HG02970 (cell line): ENCODE results near the gene NASP.

ENCODE experiments used
- ATAC-seq: cut with Tn5 transposase; IDR thresholded peaks from one replicate; pipeline ENCODE4 v1.9.1; 2021; ENCODE audit warnings: mild to moderate bottlenecking, moderate library complexity, moderate number of reproducible peaks; ENCODE audit not compliant: unreplicated experiment, low FRiP score

NASP gene

GRCh38 chr1:45583666-45584350, at the start of gene NASP:
TSS of gene NASP (plus strand) at chr1:45584041. CDS start at chr1:45584147, 106 bp downstream.
- peak; percentile 52 for ATAC-seq

DNA sequence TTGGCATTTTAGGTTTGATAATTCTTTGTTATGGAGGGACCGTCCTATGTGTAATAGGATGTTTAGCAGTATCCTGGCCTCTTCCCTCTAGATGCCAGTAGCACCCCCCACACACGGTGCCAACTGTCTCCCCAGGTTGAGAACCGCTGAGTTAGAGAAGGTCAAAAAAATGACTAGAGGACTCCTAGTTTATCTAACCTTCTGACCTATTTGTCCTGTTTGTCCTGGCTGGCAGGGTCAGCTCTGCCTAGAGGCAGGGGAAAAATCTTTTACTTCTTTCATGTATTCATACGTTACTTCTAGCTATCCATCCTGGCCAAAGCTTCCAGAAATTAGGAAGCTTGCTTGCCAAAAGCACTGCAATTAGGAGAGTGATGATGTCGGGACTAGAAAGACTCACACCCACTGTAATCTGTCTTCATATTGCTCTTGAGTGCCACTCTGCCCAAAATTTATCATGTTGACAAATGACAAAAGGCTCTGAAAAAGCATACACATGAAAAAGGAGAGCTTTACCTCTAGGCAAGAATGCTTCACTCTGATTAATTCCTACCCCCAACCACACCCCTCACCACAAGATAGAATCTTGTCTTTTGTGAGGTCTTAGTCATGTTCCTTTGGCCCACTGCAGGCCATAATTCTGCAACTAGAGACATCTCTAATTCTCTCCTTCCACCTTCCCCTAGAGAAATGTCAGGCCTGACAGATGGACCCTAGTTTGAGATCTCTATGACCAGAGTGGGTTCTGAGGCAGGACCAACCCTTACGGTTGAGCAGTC, 47.7 kb upstream of the NASP start:
- no peak for ATAC-seq

- no peak for ATAC-seq
Observed at GRCh38 chr1:45536886-45537285, 47.0 kb upstream of the NASP start.

DNA sequence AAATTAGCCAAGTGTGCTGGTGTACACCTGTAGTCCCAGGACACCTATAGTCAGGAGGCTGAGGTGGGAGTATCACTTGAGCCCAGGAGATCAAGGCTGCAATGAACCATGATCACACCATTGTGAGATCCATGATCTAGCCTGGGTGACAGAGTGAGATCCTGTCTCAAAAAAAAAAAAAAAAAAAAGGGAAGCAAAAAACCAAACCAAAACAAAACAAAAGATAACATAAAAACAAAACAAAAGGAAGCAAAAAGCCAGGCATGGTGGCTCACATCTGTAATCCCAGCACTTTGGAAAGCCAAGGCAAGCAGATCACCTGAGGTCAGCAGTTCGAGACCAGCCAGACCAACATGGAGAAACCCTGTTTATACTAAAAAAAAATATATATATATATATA, 42.6 kb upstream of the NASP start:
- no peak for ATAC-seq

GRCh38 chr1:45542591-45542990, 41.2 kb upstream of the NASP start:
- no peak for ATAC-seq

DNA sequence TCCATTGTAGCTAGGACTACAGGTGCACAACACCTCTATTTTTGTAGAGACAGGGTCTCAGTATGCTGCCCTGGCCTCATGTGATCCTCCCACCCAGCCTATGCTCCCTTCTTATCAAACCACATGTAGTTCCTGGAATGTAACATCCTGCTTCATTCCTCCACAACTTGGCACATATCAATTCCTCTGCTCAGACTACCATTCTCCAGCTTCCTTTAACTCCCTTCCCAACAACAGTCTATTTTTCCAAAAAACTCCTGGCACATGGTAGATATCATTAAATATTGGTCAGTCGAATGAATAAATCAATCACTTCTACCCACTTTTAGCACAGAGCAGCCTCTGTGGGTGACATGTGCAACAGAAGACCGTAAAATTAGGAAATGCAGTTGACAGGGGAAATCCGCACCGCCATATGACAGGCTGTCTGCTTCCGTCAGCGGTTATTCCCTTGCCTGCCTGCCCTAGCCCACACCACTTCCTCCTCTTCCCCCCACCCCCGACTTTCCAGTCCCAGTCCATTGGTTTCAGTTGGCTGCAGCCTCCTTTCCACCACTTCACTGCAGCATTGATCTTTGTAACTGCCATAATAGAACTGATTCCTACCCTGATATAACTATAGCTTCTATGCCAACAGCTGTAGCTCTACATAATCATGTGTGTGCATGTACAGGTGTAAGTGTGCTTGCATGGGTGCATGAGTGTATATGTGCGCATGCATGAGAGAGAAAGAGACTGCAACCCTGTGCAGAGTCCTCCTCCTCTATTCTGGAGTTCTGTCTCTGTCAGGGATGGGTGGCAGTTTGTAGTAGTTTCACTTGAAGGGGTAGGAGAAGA, 40.0 kb upstream of the NASP start:
- no peak for ATAC-seq

- ATAC-seq, result no peak
Observed at GRCh38 chr1:45544530-45544929, 39.3 kb upstream of the NASP start.

DNA sequence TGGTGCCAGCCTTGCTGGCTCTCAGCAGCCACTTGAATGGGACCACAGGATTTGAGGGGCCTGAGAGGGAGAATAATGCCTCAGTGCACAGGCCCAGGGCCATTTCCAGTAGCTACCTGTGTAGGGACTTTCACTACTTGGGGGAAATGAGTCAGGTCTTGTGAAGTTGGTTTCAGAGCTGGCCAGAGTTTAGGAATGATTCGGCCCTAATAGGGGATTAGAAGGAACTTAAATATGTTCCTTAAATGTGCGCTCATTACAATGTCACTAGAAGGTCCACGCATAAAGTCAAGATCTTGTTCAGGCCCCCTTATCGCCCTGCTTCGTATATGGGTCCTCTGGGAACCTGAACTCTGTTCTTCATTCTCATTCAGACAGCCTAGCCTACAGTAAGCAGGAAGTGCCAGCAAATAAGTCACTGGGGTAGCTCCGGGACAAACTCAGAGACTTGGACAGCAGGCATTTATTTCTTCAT, 38.8 kb upstream of the NASP start:
- ATAC-seq, result no peak

GRCh38 chr1:45545553-45546310, 38.1 kb upstream of the NASP start:
- ATAC-seq, result no peak

- peak; percentile 76 for ATAC-seq
Observed at GRCh38 chr1:45550401-45551351, 33.2 kb upstream of the NASP start, which contains the start of gene AKR1A1. TSS of gene AKR1A1 (plus strand) at chr1:45550826. CDS start at chr1:45561795, 10,969 bp downstream.

GRCh38 chr1:45551684-45552083, 32.2 kb upstream of the NASP start:
- no peak for ATAC-seq

DNA sequence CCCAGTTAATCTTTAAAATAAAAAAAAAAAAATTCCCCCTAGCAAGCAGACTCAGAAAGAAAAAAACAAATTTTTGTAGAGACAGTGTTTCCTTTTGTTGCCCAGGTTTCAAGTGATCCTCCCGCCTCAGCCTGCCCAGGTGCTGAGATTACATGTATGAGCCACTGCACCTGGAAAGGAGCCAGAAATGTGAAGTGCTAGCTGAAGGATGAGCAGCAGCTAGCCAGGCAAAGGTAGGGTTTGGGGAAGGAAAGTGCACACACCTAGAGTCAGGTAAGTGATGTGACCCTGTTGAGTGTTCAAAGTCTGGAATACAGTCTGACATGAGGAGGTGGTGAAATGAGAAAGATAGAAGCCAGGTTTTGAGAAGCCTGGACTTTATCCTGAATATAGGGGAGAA, 31.5 kb upstream of the NASP start:
- ATAC-seq, result no peak

DNA sequence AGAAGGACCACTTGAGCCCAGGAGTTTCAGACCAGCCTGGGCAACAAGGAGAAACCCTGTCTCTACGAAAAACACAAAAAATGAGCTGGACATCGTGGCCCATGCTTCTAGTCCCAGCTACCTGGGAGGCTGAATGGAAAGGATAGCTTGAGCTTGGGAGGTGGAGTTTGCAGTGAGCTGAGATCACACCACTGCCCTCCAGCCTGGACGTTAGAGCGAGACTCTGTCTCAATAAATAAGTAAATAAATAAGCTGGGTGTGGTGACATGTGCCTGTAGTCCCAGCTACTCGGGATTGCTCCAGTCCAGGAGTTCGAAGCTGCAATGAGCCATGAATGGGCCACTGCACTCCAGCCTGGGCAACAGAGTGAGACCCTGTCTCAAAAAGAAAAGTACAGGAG, 29.6 kb upstream of the NASP start:
- no peak for ATAC-seq

DNA sequence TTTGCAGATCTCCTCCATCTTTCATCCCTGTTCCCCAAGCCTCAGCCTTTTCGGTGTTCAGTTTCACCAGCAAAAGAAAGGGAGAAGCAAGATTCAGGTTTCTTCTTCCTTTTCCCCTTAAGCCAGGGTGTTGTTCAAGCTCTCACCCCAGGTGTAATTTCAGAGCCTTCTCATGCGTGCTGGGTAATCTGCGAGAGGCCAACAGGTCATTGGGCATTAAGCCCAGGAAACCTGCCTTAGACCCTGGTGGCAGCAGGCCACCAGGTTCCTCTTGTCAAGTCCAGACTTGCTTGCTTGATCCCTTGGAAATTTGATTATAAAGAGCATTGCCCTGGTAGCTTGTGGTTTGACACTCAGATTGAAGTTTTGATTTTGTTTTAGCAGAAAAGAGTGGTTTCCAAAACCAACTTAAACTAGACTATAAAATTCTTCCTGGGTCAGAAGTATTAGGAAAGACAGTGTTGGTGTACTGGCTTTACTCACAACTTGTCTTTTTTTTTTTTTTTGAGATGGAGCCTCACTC, 26.4 kb upstream of the NASP start:
- ATAC-seq, result no peak

DNA sequence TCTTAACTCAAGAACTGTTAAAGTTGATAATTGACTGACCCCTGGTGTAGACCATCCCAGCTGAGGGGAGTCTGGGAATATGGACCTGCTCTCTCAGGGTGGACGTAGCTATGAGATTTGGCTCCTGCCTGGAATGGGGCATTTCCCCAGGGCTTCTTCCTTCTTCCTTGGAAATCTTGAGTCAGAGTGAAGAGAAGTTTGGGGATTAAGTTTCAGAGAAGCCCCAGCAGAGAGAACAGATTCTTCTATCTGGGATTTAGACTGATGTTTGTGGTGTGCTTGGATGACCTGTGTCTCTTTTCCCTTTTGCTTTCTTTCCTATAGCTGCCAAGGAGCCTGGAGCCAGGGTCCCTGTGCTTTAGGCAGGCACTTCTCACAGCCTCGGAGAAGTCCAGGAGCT, 20.0 kb upstream of the NASP start:
- no peak for ATAC-seq

DNA sequence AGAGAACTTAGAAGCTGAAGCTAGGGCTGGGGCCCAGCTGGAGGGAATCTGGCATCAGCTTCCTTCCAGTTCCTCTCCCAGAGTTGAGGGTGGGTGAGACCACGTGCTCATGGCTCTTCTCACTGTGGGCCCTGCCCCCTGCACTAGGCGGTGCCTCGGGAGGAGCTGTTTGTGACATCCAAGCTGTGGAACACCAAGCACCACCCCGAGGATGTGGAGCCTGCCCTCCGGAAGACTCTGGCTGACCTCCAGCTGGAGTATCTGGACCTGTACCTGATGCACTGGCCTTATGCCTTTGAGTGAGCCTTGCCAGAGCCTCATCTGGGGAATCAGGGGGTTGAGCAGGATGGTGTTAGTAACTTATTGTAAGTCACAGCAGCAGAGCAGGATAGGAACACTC, 17.1 kb upstream of the NASP start:
- no peak for ATAC-seq

- ATAC-seq, result no peak
Observed at GRCh38 chr1:45567911-45568310, 15.9 kb upstream of the NASP start.

GRCh38 chr1:45568421-45568820, 15.4 kb upstream of the NASP start:
- ATAC-seq, result no peak

GRCh38 chr1:45569571-45569961, 14.3 kb upstream of the NASP start:
- ATAC-seq, result no peak
